PC-3 (cell line): ENCODE results near the gene SLC25A39. TPM values are rescaled to one million over a fixed set of nuclear protein-coding genes. Genes with fewer than 3 reads are reported as not detected.
"Not testable (repeated sequence)": the region's sequence is repeated elsewhere in the genome, so short reads cannot be mapped to it uniquely, and the experiment has no call there.

Experiments used
- ATAC-seq: fragments of 200-7000 bp; cut with Tn5 transposase; 2 replicates; pipeline ENCODE4 v1.9.1; 2020; ENCODE audit warnings: mild to moderate bottlenecking, moderate library complexity
- BruUV-seq: library from RNA; stranded (reverse); fragments of 400-500 nt; replicated peaks from 2 replicates; lab custom pipeline; 2021; lab: Mats Ljungman, UMichigan
- CTCF ChIA-PET: fragments of 300-600 bp; sonication (Branson Sonifier 250); formaldehyde crosslinking; loops from one replicate; lab custom pipeline; 2022; ENCODE audit warnings: antibody characterized with exemption; lab: Charles Lee
- POLR2A ChIA-PET: fragments of 300-600 bp; sonication (Branson Sonifier 250); formaldehyde crosslinking; loops from one replicate; lab custom pipeline; 2022; ENCODE audit warnings: antibody characterized with exemption; ENCODE audit not compliant: unreplicated experiment; lab: Charles Lee
- DNase-seq: peaks from one replicate; pipeline ENCODE4 v3.0.0-alpha.2; 2015
- H2AFZ ChIP-seq: fragments of 300-600 bp; sonication (generic); 2 replicates; pipeline ENCODE4 v1.6.0; 2016; ENCODE audit warnings: antibody characterized with exemption, low read length
- H3F3A ChIP-seq: fragments of 300-600 bp; sonication (generic); one replicate; pipeline ENCODE4 v1.6.0; 2017; ENCODE audit warnings: antibody characterized with exemption, low read length, control low read depth, mild to moderate bottlenecking; ENCODE audit not compliant: unreplicated experiment
- H3K27ac ChIP-seq: fragments of 300-600 bp; sonication (generic); 2 replicates; pipeline ENCODE4 v1.5.1; 2016; ENCODE audit warnings: mild to moderate bottlenecking, low read length
- H3K27me3 ChIP-seq: fragments of 300-600 bp; sonication (generic); 2 replicates; pipeline ENCODE4 v1.6.1; 2016; ENCODE audit warnings: low read length, mixed read lengths
- H3K36me3 ChIP-seq: fragments of 300-600 bp; sonication (generic); 2 replicates; pipeline ENCODE4 v1.6.1; 2016; ENCODE audit warnings: low read depth, mixed run types, low read length, mixed read lengths
- H3K4me1 ChIP-seq: fragments of 300-600 bp; sonication (generic); 2 replicates; pipeline ENCODE4 v1.5.1; 2016; ENCODE audit warnings: low read length; ENCODE audit not compliant: insufficient read depth
- H3K4me2 ChIP-seq: fragments of 300-600 bp; sonication (generic); 2 replicates; pipeline ENCODE4 v1.6.0; 2016; ENCODE audit warnings: low read length
- H3K4me3 ChIP-seq: fragments of 300-600 bp; sonication (generic); 2 replicates; pipeline ENCODE4 v1.5.1; 2016; ENCODE audit warnings: mild to moderate bottlenecking, low read length, mixed read lengths
- H3K79me2 ChIP-seq: fragments of 300-600 bp; sonication (generic); 2 replicates; pipeline ENCODE4 v1.6.1; 2017; ENCODE audit warnings: low read length, mixed read lengths
- H3K9ac ChIP-seq: fragments of 300-600 bp; sonication (generic); 2 replicates; pipeline ENCODE4 v1.6.0; 2016; ENCODE audit warnings: mild to moderate bottlenecking, low read length
- H3K9me2 ChIP-seq: fragments of 300-600 bp; sonication (generic); replicated peaks from 2 replicates; pipeline ENCODE4 v1.6.1; 2016; ENCODE audit warnings: mixed run types, low read length, mixed read lengths
- H3K9me3 ChIP-seq: fragments of 300-600 bp; sonication (generic); 2 replicates; pipeline ENCODE4 v1.6.1; 2016; ENCODE audit warnings: low read length, mixed read lengths
- H4K20me1 ChIP-seq: fragments of 300-600 bp; sonication (generic); 2 replicates; pipeline ENCODE4 v1.6.1; 2016; ENCODE audit warnings: low read length, mixed read lengths
- CTCF ChIP-seq: fragments of 300-600 bp; sonication (generic); conservative IDR thresholded peaks from 2 replicates; pipeline ENCODE4 v1.5.1; 2017; ENCODE audit warnings: antibody characterized with exemption, low read depth, mild to moderate bottlenecking, low read length
- EZH2 ChIP-seq: fragments of 300-600 bp; sonication (generic); IDR thresholded peaks from one replicate; pipeline ENCODE4 v1.6.1; 2017; ENCODE audit warnings: antibody characterized with exemption, mild to moderate bottlenecking, low read length; ENCODE audit not compliant: unreplicated experiment
- EZH2phosphoT487 ChIP-seq: fragments of 300-600 bp; sonication (generic); IDR thresholded peaks from 2 replicates; pipeline ENCODE4 v1.6.1; 2018; ENCODE audit warnings: mild to moderate bottlenecking, antibody characterized with exemption, low read length, borderline replicate concordance
- intact Hi-C: fragments of 100-400 bp; cut with micrococcal nuclease; formaldehyde crosslinking; loops from 2 replicates; pipeline ENCODE4 v1.9.0; 2023
- total RNA-seq: library from RNA; depleted of rRNA; stranded (reverse); fragments of >200 nt; gene quantifications from 2 replicates; pipeline ENCODE4 v1.2.3, GENCODE V29; 2014

SLC25A39 gene
- total RNA-seq, 1 experiment from 2014 or later: 726 TPM

GRCh38 chr17:44334315-44334714 lies 9.7 kb upstream of the SLC25A39 start:
- Histone ChIP-seq H3K36me3 (no peaks in the 10 kb centered on the region), H3K9me2 (no peaks in the 10 kb centered on the region), H3K9me3 (no peaks in the 10 kb centered on the region), H3K27ac (no peak overlapping the region), H3K4me1 (peaks cover 7% of the 10 kb centered on the region), H3F3A (no peaks in the 10 kb centered on the region), H3K9ac (no peak overlapping the region), H4K20me1 (no peaks in the 10 kb centered on the region), H3K4me2 (no peak overlapping the region), H2AFZ (no peak overlapping the region), H3K4me3 (no peak overlapping the region), H3K79me2 (no peaks in the 10 kb centered on the region), H3K27me3 (no peaks in the 10 kb centered on the region)
- ATAC-seq (no peak), DNase-seq (no peak)
- intact Hi-C loops: no loop called here
- no TSS peak for BruUV-seq
- TF ChIP-seq EZH2 (no peak), CTCF (no peak), EZH2phosphoT487 (no peak)
- ChIA-PET CTCF (no interaction called here), POLR2A (no interaction called here)

GRCh38 chr17:44333371-44333770 lies 8.7 kb upstream of the SLC25A39 start:
- Histone ChIP-seq H3K4me2 (no peak overlapping the region), H3K36me3 (no peaks in the 10 kb centered on the region), H3K9ac (no peak overlapping the region), H4K20me1 (no peaks in the 10 kb centered on the region), H3F3A (no peaks in the 10 kb centered on the region), H3K79me2 (no peaks in the 10 kb centered on the region), H3K9me2 (no peaks in the 10 kb centered on the region), H3K27ac (no peak overlapping the region), H3K27me3 (no peaks in the 10 kb centered on the region), H3K9me3 (no peaks in the 10 kb centered on the region), H2AFZ (no peak overlapping the region), H3K4me3 (no peak overlapping the region), H3K4me1 (peaks cover under 1% of the 10 kb centered on the region)
- POLR2A ChIA-PET: interaction anchor here (0.6 kb wide), 1 partner anchor 163 kb away, joined by 4 read pairs; the partner anchor contains the start of gene ASB16
- CTCF ChIA-PET: no interaction called here
- intact Hi-C loops: no loop called here
- no TSS peak for BruUV-seq
- ATAC-seq: peak; percentile 32; the same call in 1 of the 2 replicates
- DNase-seq: no peak
- TF ChIP-seq CTCF (no peak), EZH2phosphoT487 (no peak), EZH2 (no peak)

DNA sequence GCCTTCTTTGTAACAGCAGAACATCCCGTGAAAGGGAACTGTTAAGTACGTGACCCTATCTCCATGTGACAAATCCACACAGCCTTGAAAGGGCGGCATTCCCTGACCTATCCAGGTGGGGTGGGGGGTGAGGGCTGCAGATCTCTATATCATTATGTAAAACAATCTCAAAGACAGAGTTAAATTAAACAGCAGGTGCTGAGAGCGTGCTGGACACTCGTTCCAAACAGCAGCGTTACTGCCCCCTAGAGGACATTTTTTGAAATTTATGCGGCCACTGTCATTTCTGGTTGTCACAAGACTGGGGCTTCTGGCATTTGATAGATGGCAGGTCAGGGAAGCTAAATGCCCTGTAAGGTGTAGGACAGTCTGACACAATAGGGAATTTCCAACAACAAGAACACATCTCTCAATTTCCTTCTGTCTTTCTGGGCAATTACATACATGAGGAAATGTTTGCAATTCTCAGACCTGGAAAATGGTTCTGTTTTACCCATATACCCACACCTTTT lies 6.7 kb upstream of the SLC25A39 start:
- Histone ChIP-seq H3K4me1 (no peaks in the 10 kb centered on the region), H3F3A (no peaks in the 10 kb centered on the region), H3K9me3 (no peaks in the 10 kb centered on the region), H3K36me3 (no peaks in the 10 kb centered on the region), H4K20me1 (no peaks in the 10 kb centered on the region), H3K9me2 (no peaks in the 10 kb centered on the region), H3K27me3 (no peaks in the 10 kb centered on the region), H3K4me3 (no peak overlapping the region), H3K4me2 (peak overlapping the region; percentile 27; the same call in 1 of the 2 replicates), H3K79me2 (no peaks in the 10 kb centered on the region), H3K27ac (no peak overlapping the region), H3K9ac (no peak overlapping the region), H2AFZ (peak overlapping the region; percentile 48)
- BruUV-seq: no TSS peak
- POLR2A ChIA-PET: no interaction called here
- CTCF ChIA-PET: interaction anchor here (1.0 to 1.6 kb wide), 3 partner anchors 14 to 132 kb away, joined by 3 to 5 read pairs (median 3); partner anchors contain the start of gene ATXN7L3
- DNase-seq (peak; percentile 97), ATAC-seq (peak; percentile 53)
- intact Hi-C loops: loop anchor here (1.0 to 2.0 kb wide), 2 partner anchors 13 to 121 kb away; partner anchors contain the start of gene GRN
- TF ChIP-seq CTCF (peak; percentile 97), EZH2phosphoT487 (no peak), EZH2 (no peak)

DNA sequence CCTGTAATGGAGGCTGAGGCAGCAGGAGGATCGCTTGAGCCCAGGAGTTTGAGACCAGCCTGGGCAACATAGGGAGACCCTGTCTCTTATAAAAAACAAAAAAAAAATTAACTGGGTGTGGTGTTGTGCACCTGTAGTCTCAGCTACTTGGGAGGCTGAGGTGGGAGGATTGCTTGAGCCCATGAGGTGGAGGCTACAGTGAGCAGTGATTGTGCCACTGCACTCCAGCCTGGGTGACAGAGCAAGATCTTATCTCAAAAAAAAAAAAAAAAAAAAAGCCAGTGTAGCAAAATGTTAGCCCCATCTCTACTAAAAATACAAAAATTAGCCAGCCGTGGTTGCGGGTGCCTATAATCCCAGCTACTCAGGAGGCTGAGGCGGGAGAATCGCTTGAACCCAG lies 5.6 kb upstream of the SLC25A39 start:
- H3K4me1 ChIP-seq, H3K36me3 ChIP-seq, H3K4me2 ChIP-seq, H3K27me3 ChIP-seq, H3K9me2 ChIP-seq, H3K9me3 ChIP-seq, POLR2A ChIA-PET, BruUV-seq, H3K79me2 ChIP-seq, H3K9ac ChIP-seq, H3K4me3 ChIP-seq, H2AFZ ChIP-seq, ATAC-seq, H3K27ac ChIP-seq, H4K20me1 ChIP-seq, H3F3A ChIP-seq, DNase-seq: not testable (repeated sequence)
- intact Hi-C loops: loop anchor here (2.0 kb wide), 1 partner anchor 15 kb away; the partner anchor contains the start of gene GRN
- CTCF ChIA-PET: interaction anchor here (0.6 to 1.2 kb wide), 2 partner anchors 121 to 131 kb away, joined by 3 read pairs; partner anchors contain the start of gene ATXN7L3
